DMS114 treated with DMSO at 0.1 percent for 48 hours (cell line): ENCODE results near the gene SGCA.

Source experiments
- DNase-seq: peaks from one replicate; lab custom pipeline; 2025; ENCODE audit not compliant: unreplicated experiment; lab: John Stamatoyannopoulos, UW

The SGCA gene

GRCh38 chr17:50221266-50221863, 55.6 kb downstream of the SGCA start:
- no peak for DNase-seq

- DNase-seq = no peak
Measured at GRCh38 chr17:50221864-50222545, 56.2 kb downstream of the SGCA start.

- no peak for DNase-seq
Measured at GRCh38 chr17:50222922-50223321, 57.1 kb downstream of the SGCA start.
